ENCODE measurements around the gene PPCS.
"Not testable (repeated sequence)": the region's sequence is repeated elsewhere in the genome, so short reads cannot be mapped to it uniquely, and the experiment has no call there.

PPCS gene

GRCh38 chr1:42479621-42480020, 23.3 kb downstream of the PPCS start:
- no peak overlapping the region for H3K27ac ChIP-seq (ENCODE audit: low read depth, low read length)
- H3K4me3 ChIP-seq (ENCODE audit: low read depth, low read length): no peak overlapping the region
- no peaks in the 10 kb centered on the region for H3K9me3 ChIP-seq (ENCODE audit: control insufficient read depth, insufficient read depth, low read length)
- no peaks in the 10 kb centered on the region for H3K36me3 ChIP-seq (ENCODE audit: control insufficient read depth, insufficient read depth, low read length)
- H3K4me1 ChIP-seq (ENCODE audit: control insufficient read depth, insufficient read depth, low read length): no peaks in the 10 kb centered on the region
- no peak overlapping the region for H3K9ac ChIP-seq (ENCODE audit: low read depth, low read length)
- no peaks in the 10 kb centered on the region for H3K27me3 ChIP-seq (ENCODE audit: control insufficient read depth, insufficient read depth, low read length)

- no peaks in the 10 kb centered on the region for H3K4me1 ChIP-seq (ENCODE audit: control insufficient read depth, insufficient read depth, low read length)
- H3K9me3 ChIP-seq (ENCODE audit: control insufficient read depth, insufficient read depth, low read length): no peaks in the 10 kb centered on the region
- H3K4me3 ChIP-seq (ENCODE audit: low read depth, low read length): no peak overlapping the region
- H3K9ac ChIP-seq (ENCODE audit: low read depth, low read length): no peak overlapping the region
- H3K27me3 ChIP-seq (ENCODE audit: control insufficient read depth, insufficient read depth, low read length): no peaks in the 10 kb centered on the region
- no peak overlapping the region for H3K27ac ChIP-seq (ENCODE audit: low read depth, low read length)
- no peaks in the 10 kb centered on the region for H3K36me3 ChIP-seq (ENCODE audit: control insufficient read depth, insufficient read depth, low read length)
Measured at GRCh38 chr1:42480921-42481320, 24.6 kb downstream of the PPCS start.

- no peaks in the 10 kb centered on the region for H3K27me3 ChIP-seq (ENCODE audit: control insufficient read depth, insufficient read depth, low read length)
- H3K36me3 ChIP-seq (ENCODE audit: control insufficient read depth, insufficient read depth, low read length): no peaks in the 10 kb centered on the region
- no peaks in the 10 kb centered on the region for H3K4me1 ChIP-seq (ENCODE audit: control insufficient read depth, insufficient read depth, low read length)
- no peak overlapping the region for H3K27ac ChIP-seq (ENCODE audit: low read depth, low read length)
- no peak overlapping the region for H3K4me3 ChIP-seq (ENCODE audit: low read depth, low read length)
- no peaks in the 10 kb centered on the region for H3K9me3 ChIP-seq (ENCODE audit: control insufficient read depth, insufficient read depth, low read length)
- H3K9ac ChIP-seq (ENCODE audit: low read depth, low read length): no peak overlapping the region
Measured at GRCh38 chr1:42482635-42483153, 26.4 kb downstream of the PPCS start.

GRCh38 chr1:42484382-42484781, 28.0 kb downstream of the PPCS start:
- Histone ChIP-seq H3K4me1 (ENCODE audit: control insufficient read depth, insufficient read depth, low read length) (no peaks in the 10 kb centered on the region), H3K27ac (ENCODE audit: low read depth, low read length) (no peak overlapping the region)

GRCh38 chr1:42490237-42490636, 33.9 kb downstream of the PPCS start:
- H3K4me3 ChIP-seq (ENCODE audit: low read depth, low read length): no peak overlapping the region
- H3K36me3 ChIP-seq (ENCODE audit: control insufficient read depth, insufficient read depth, low read length): no peaks in the 10 kb centered on the region
- no peak overlapping the region for H3K9ac ChIP-seq (ENCODE audit: low read depth, low read length)
- H3K9me3 ChIP-seq (ENCODE audit: control insufficient read depth, insufficient read depth, low read length): no peaks in the 10 kb centered on the region
- no peak overlapping the region for H3K27ac ChIP-seq (ENCODE audit: low read depth, low read length)
- H3K27me3 ChIP-seq (ENCODE audit: control insufficient read depth, insufficient read depth, low read length): no peaks in the 10 kb centered on the region
- no peaks in the 10 kb centered on the region for H3K4me1 ChIP-seq (ENCODE audit: control insufficient read depth, insufficient read depth, low read length)

More at GRCh38 chr1:42484382-42484781, 28.0 kb downstream of the PPCS start:
- no peaks in the 10 kb centered on the region for H3K9me3 ChIP-seq (ENCODE audit: control insufficient read depth, insufficient read depth, low read length)
- H3K36me3 ChIP-seq (ENCODE audit: control insufficient read depth, insufficient read depth, low read length): no peaks in the 10 kb centered on the region
- no peak overlapping the region for H3K9ac ChIP-seq (ENCODE audit: low read depth, low read length)
- H3K27me3 ChIP-seq (ENCODE audit: control insufficient read depth, insufficient read depth, low read length): no peaks in the 10 kb centered on the region
- no peak overlapping the region for H3K4me3 ChIP-seq (ENCODE audit: low read depth, low read length)

- H3K27ac ChIP-seq (ENCODE audit: low read depth, low read length): not testable (repeated sequence)
Measured at GRCh38 chr1:42502031-42502430, 45.7 kb downstream of the PPCS start.

GRCh38 chr1:42504535-42505128, 48.3 kb downstream of the PPCS start:
- Histone ChIP-seq H3K27me3 (ENCODE audit: control insufficient read depth, insufficient read depth, low read length) (no peaks in the 10 kb centered on the region), H3K4me3 (ENCODE audit: low read depth, low read length) (no peak overlapping the region; the same call in 1 of the 2 replicates), H3K27ac (ENCODE audit: low read depth, low read length) (no peak overlapping the region), H3K9ac (ENCODE audit: low read depth, low read length) (no peak overlapping the region), H3K36me3 (ENCODE audit: control insufficient read depth, insufficient read depth, low read length) (no peaks in the 10 kb centered on the region), H3K9me3 (ENCODE audit: control insufficient read depth, insufficient read depth, low read length) (peaks cover 73% of the 10 kb centered on the region), H3K4me1 (ENCODE audit: control insufficient read depth, insufficient read depth, low read length) (no peaks in the 10 kb centered on the region)

More at GRCh38 chr1:42502031-42502430, 45.7 kb downstream of the PPCS start:
- H3K9ac ChIP-seq (ENCODE audit: low read depth, low read length); H3K27me3 ChIP-seq (ENCODE audit: control insufficient read depth, insufficient read depth, low read length); H3K36me3 ChIP-seq (ENCODE audit: control insufficient read depth, insufficient read depth, low read length); H3K4me3 ChIP-seq (ENCODE audit: low read depth, low read length); H3K4me1 ChIP-seq (ENCODE audit: control insufficient read depth, insufficient read depth, low read length): not testable (repeated sequence)
- peaks cover 49% of the 10 kb centered on the region for H3K9me3 ChIP-seq (ENCODE audit: control insufficient read depth, insufficient read depth, low read length)

GRCh38 chr1:42506576-42506975, 50.2 kb downstream of the PPCS start:
- no peak overlapping the region for H3K27ac ChIP-seq (ENCODE audit: low read depth, low read length)
- H3K27me3 ChIP-seq (ENCODE audit: control insufficient read depth, insufficient read depth, low read length): no peaks in the 10 kb centered on the region
- H3K4me3 ChIP-seq (ENCODE audit: low read depth, low read length): no peak overlapping the region
- H3K36me3 ChIP-seq (ENCODE audit: control insufficient read depth, insufficient read depth, low read length): no peaks in the 10 kb centered on the region
- peaks cover 86% of the 10 kb centered on the region for H3K9me3 ChIP-seq (ENCODE audit: control insufficient read depth, insufficient read depth, low read length)
- H3K9ac ChIP-seq (ENCODE audit: low read depth, low read length): no peak overlapping the region
- no peaks in the 10 kb centered on the region for H3K4me1 ChIP-seq (ENCODE audit: control insufficient read depth, insufficient read depth, low read length)
